ENCODE data around the gene COPZ2.
"Not testable (repeated sequence)": the region's sequence is repeated elsewhere in the genome, so short reads cannot be mapped to it uniquely, and the experiment has no call there.

COPZ2 gene

DNA sequence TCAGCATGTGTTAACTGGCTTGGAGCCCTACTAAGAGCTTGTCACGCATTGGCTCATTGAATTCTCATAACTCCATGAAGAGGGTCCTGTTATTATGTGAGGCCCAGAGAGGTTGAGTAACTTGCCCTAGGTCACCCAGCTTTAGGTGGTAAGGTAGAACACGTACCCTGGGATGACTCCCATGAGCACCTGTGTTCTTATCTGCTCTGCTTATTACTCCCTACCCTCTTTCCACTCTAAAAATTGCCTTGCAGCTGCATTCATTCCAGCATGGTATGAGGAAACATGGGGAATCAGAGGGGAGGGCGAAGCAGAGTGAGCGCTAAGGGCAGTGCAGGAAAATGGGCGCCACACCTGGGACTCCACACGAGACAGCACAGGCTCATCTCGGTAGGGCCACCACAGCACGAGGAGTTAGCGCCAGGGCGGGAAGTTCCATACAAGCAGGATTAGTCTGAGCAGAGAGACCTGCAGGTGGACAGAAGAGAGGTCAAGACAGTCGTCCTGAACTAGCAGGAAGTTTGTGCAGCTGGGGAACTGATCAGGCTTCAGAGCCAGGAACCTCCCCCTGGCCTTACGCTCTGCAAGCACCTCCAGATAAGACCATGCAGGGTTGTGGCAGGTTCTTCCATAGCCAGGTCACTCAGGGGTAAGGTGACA lies 10.1 kb downstream of the COPZ2 start:
- DNase-seq = no peak

DNA sequence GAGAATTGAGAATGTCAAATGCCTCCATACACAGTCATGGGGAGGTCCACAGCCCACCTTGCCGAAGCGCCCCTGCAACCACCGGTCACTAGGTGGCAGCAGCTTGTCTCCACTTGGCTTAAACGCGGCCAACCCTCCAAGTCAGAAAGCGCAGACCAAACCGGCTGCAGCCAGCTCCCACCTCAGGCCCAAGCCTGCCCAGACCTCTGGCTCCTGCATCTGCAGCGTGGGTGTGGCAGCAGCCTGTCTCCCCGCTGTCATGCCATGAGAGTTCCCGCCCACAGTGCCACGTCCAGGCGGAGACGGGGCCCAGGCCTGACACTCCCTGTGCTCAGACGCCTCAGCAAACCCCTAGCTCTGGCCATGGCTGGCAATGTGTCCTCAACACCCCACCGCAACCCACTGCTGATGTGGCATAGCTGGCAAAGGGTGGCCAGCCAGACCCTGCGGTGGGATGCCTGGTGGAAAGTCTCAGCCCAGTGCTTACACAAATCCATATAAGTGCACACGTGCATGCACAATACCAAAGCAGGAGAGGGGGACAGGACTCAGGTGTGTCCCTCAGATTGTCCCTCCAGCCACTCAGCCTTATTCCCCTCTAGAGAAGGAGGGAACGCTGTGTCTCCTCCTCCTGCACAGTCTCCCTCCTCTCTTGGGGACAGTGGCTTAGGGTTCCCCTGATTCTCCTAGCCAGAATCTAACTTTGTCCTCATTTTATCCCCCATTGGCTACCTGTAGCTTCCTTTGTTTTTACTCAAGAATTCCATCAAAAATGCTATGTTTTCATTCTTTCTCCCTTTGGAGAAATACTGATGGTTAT lies 10.9 kb downstream of the COPZ2 start:
- DNase-seq = peak; percentile 94

DNA sequence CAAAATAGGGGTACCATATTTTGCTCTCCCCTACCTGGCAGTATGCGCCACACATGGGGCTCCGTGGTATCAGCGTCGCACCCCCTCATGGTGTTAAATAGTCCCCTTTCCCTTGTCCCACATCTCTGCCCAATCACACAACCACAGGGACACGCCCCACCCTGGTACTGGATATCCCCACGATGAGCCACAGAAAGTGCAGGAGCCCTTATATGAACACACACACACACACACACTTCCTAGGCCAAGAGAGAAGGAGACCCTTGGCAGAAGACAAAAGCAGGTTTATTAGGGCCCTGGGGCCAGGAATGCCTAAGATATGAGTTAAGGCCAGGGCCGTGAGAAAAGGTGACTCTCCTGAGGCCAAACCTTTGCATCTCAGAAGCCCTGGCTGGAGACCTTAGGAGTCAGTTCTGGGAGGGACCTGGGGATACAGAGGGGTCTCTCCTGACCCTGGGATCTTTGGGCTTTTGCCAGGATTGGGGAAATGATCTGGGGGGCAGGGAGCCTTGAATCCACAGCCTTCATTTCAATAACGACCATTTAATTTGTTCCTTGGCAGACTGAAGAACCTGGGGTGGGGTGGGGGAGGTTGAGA lies 11.6 kb downstream of the COPZ2 start:
- peak; percentile 30 for DNase-seq

DNA sequence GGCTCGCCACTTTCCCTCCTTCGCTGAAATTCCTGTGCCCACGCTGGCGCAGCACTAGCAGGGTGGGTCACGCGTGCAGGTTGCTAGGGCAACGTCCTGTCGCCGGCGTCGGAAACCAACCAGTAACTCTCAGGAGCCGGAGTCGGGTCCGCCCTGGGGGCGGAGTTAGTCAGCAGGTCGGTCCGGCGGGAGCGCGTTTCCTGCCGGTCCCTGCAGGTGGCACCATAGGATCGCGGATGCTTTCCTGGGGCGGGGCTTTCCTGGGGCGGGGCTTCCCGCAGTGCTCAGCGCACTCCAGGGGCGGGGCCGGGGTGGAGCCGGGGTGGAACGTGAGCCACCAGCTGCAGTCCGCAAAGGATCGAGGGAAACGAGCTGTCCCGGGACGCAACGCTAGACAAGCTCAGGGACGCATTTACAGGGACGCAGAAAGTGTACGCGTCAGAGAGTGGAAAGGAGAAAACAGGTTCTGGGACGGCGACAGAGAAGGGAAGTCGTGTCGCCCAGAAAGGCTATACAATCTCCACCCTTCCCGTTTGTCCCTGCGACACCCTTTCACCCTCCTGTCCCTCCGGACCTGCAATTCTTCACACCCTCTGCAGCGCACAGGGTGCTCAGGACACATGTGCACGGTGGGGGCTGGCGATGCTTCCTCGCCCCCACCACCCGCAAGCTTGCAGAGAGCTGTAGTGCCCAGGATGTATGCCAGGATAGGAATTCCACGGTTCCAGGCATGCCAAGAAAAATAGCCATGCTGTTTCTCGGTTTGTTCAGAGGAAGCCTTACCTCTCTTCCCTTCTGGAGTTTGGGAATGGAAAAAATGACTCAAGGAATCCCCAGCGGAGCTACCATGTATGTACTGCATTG lies 12.3 kb downstream of the COPZ2 start:
- DNase-seq = peak; percentile 96

DNA sequence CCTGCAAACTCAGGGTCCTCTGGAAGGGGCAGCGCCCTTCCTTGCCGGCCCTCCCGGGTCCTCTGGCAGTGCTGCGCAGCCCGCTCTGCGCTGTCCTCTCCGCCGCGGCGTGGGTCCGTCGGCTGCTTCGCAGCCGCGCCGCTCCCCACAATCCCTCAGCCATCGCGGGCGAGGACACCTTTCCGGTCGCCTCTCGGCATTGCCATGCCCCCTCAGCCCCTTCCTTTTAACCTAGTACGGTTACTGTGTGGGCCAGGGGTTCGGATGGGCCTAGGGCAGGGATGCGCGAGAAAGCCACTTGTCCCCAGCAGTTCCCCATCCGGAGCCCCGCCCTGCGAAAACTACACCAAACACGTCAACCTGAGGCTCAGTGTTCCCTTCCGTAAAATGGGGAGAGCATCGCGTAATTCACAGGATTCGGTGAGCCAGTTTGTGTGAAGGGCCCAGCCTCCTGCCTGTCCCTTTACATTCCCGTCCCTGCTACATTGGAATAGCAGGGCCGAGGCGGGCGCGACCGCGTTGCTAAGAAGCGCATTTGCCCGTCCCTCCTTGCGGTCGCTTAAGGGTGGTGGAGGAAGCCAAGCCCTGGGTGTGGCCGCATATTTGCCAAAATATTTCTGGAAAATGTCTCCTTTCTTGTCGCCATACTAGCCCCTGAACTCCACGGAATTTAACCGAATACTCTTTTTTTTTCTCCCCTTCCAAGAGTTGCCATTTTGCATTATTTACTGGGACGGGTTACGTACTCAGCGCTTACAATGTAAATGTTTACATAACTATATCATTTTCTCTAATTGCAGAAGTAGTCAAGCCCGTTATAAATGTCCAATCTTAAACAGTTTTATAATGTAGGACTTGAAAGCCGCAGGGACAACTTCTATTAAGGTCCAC lies 13.2 kb downstream of the COPZ2 start:
- DNase-seq = peak; percentile 90

DNA sequence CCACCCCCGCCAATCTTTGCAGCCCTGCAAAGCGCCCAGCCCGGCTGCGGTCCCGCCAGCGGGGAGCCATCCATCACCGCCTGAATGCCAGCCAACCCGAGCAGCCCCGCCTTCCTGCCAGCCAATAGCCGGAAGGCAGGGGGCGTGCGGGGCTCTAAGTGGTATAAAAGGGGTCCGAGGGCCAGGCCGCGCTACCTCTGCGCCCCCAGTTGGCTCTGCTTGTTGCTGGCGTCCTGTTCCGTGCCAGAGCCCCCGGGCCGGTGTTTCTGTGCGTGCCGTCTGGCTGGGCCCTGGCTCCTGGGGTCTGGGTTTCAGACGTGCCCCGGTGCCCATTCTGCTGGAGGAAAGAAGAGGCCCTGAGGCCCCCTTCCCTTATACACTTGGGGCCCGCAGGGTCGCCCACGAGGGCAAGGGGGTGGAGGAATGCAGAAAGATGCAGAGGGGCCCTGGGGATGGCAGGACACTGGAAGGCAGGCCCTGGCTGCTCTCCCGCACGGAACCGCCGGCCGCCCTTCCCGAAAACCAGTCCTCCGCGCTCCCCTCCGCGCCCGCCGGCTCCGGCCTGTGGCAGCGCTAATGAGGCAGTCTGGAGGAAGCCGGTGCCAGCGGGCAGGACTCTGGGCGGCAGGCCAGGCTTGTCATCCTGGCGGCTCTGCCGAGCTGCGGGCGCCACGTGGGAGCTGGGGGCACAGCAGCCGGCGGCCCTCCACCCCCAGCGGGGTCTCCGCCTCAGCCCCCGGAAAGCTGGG lies 14.0 kb downstream of the COPZ2 start:
- peak; percentile 88 for DNase-seq

DNA sequence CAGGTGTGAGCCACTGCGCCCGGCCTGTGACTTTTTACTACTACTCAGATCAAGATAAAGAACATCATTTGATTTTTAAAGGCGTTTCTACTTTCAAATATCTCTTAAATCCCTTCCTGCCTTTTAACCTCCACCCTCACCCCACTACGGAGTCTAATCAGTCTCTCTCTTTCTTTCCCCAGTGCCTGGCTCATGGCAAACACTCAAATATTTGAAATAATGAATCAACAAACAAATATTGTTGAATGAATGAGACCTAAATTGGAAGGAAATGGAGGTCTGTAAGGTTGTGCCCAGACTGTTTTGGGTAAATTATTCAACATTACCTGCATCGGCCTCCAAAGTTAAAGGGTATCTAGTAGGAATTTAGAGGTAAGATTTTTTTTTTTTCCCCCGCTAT lies 14.7 kb downstream of the COPZ2 start:
- no peak for DNase-seq

DNA sequence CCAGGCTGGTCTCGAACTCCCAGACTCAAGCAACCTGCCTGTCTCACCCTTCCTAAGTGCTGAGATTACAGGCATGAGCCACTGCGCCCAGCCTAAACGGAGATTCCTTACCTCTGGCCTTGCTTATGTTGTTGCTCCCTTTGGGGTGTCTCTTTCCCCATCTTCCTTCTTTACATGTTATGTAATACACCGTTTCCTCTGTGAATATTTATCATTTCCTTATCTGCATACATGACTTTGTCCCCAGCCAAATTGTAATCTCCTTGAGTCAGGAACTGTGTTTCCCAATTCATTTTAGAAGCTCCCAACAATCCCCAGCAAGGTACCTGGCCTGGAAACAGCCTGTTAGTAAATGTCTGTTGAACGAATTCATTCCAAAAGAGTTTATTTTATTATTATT lies 15.7 kb downstream of the COPZ2 start:
- DNase-seq = no peak

DNA sequence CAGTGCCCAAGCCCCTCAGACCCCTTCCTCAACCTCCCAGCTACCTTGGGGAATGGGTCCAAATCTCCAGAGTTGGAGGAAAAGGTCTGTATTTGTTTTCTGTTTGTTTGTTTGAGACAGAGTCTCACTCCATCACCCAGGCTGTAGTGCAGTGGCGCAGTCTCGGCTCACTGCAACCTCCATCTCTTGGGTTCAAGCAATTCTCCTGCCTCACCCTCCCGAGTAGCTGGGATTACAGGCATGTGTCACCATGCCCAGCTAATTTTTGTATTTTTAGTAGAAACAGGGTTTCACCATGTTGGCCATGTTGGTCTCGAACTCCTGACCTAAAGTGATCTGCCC lies 19.8 kb downstream of the COPZ2 start:
- not testable (repeated sequence) for DNase-seq

DNA sequence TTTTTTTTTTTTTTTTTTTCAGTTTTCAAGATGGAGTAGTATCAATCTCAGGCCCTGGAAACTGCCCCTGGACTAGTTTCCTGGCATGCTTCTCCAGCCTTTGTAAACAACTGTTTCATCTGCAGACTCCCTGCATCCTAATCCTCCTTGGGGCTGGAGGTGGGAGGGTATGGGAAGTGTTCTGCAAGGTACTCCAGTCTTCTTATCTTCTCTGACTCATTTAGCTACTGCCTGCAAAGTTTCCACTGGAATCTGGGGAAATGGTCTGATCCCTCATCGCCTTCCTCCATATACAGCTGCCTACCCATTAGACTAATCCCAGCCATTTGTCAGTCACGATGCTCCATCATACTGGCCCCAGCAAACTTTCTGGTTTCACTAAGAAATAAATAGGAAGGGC lies 21.5 kb downstream of the COPZ2 start:
- DNase-seq = no peak

DNA sequence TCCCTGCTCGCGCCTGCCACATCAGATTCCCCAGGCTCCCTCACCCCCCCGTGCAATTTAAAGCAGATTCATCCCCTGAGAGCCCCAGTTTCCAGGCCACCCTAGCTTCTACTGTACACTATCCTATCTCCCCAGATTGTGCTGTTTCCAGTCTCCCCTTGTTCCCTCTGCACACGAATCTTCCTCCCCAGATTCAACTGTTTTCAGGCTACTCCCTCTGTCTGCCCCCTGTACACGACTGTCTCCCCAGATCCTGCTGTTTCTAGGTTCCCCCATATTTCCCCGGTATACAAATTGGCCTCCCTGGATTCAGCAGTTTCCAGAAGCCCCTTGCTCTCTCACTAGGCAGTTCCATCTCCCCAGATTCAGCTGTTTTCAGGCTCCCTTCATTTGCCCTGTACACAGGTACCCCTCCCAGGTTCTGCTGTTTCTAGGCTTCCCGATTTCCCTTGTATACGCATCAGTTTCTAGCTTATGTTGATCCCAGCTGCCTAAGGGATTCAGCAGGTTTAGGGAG lies 22.9 kb downstream of the COPZ2 start:
- DNase-seq = no peak

DNA sequence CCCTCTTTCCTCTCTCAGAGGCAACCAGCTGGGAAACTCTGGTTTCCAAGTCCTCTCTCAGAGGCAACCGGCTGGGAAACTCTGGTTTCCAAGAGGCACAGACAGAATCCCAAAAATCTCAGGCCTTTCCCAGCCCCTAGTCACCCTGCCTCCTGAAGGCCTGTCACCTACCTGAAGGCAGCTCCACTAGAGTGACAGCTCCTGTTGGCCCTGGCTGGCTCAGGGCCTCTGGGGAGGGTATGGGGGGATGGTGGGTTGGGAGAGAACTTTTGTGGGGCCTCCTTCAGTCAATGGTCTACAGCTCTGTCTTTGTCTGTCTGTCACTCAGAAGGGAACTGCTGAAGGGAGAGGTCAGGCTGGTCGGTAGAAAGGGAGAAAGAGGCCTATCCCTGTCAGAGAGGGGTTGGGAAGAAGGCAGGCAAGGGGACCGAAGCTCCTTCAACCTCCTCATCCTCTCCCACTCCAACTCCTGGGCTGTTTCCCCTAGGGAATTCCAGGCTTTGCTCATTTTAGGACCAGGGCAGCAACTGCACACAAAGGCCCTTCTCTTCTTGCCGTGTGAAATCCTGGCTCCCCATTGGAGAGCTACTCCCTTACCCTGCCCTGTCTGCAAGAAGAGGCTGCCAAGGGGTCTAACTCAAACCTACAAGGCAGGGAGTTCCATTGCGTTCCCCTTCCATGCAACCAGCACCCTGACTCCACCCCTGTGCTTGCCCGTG lies 23.6 kb downstream of the COPZ2 start:
- no peak for DNase-seq

DNA sequence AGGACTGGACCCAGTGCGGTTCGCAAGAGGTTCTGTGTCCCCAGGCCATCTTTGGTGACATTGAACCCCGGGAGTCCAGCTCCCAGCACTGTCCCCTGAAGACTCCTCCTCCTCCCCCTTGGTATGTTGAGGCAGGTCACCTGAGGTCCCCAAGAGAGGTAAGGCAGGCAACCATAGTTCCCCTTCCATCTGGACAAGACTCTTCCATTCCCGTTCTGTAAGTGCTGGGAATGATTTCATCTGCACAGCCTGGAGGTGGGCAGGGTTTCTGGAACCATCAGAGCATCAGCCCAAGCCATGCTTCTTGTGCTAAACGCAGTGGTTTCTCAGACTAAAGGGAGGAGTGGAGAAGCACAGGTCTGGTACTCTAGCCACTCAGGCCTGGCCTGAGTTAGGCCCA lies 24.9 kb downstream of the COPZ2 start:
- DNase-seq = no peak

DNA sequence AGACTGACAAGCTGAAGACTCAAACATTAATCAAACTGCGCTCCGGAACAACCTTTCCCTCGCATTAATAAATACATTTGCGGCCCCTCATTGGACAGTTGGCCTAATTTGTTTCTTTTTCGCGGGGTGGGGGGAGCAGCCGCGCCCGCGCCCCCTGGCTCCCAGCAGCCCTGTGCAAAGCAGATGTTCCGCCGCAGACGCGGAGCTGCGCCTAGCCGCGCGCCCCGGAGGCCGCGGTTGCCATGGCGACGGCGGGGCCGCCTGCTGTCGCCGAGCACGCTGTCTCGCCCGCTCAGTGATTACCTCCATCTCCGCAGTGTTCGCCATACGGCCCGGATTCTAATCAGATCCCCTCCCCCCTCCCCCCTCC lies 25.5 kb downstream of the COPZ2 start:
- peak; percentile 52 for DNase-seq

DNA sequence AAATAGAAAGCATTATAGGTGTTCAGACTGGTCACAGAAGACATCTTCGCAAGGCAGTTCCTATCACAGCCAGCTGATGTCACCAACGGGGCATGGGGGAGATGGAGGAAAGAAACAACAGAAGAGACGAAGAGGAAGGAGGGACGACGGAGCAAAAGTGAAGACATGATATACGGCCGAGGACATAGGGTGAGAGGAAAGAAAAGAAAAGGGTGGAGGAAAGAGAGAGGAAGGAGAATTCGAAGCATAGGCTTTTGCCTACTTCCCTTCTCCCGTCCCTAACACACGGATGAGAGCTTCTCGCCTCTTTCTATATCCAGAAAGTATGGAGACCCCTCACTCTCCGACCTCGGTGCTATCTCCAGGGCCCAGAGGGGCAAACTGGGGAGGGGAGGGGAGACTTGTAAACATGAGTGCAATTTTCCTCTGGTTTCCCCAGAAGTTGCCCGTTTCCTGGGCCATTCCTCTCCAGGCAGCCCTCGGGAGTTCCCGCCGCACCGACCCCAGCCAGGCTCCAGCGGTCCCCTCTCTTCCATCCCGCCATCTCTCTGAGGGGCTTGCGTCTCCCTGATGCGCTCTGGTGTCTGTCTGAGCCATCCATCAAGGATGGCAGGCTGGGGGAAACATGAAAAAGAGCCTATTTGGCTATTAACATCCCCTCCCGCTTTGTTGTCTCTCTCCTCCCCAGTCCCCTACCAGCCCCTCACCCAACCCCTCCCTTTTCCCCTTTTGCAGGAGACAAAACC lies 26.0 kb downstream of the COPZ2 start:
- peak; percentile 74 for DNase-seq

DNA sequence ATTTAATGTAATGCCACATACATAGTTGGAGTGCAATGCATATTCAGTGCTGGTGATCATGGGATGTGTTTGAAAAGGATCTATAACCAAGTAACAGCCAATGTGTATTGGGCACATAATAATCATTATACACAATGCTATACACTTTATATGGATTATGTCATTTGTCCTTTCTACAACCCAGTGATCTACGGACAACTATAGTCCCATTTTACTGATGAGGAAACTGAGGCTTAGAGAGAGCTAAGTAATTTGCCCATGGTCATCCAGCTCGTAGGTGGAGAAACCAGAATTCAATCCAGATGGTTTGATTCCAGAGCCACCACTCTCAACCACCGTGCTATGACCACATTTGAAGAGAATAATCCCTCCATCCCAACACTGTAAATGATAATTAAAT lies 27.4 kb downstream of the COPZ2 start:
- DNase-seq = no peak

DNA sequence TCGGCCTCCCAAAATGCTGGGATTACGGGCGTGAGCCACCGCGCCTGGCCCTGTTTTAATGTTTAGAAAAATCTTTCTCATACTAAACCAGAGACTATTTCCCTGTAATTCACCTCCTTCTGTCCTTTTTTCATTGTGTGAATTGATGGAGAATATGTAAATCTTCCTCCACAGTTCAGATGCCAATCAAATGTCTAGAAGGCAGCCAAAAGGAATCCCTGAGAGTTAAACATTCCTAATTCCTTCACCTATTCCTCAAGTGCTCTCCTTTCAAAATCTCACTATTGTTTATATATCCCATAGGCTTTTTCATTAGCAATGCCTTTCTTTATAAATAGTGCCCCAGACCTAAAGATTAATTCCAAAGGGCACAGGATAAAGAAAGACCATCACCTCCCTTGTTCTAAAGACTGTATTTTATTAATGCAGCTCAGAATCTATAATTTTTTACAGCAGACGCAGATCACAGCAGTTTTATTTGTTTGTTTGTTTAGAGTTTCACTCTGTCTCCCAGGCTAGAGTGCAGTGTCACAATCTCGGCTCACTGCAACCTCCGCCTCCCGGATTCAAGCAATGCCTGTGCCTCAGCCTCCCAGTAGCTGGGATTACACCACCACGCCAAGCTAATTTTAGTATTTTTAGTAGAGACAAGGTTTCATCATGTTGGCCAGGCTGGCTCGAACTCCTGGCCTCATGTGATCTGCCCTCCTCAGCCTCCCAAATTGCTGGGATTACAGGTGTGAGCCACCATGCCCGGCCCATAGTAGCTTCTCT lies 30.5 kb downstream of the COPZ2 start:
- no peak for DNase-seq

DNA sequence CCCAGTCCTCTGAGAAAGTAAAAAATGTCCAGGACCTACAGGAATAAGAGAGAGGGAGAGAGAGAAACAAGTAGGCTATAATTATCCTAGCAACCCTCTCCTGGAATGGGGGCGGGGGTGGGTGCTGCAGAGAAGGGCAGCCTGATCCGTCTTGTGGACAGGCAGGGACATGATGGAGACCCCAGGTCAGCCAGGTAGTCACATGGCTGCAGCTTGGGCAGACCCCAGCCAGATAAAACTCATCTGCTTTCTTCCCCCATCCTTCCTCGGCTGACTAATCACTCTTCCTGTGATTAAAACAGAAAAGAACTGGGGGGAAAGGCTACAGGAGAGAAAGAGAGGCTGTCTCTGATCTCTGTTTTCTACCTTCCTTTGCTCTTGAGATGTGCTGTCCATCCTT lies 32.6 kb downstream of the COPZ2 start:
- DNase-seq = no peak
